ENCODE data around the gene CSMD2. TPM values are rescaled to one million over a fixed set of nuclear protein-coding genes. Genes with fewer than 3 reads are reported as not detected.

CSMD2 gene
- total and polyA plus RNA-seq, 2 of the 4 experiments (the other 2 are of a cell fraction) = under 0.01 to 0.36 TPM

DNA sequence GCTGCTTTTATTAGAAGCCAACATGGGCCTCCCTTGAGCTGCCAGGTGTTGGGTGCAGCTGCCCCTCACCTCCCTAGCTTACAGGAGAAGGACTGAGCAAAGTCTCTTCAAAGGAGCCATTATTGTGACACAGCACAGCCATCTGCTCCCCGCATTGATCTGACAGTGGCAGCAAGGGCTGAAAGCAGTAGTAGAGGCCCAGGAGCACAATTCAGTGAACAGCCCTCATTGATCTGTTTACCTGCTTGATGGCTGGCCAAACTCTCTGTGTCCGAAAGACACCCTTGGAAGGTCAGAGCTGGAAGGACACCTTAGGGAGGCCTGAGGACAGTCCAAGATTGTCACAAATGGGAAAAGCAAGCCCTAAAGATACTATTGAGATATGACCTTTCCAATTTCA lies 286.6 kb downstream of the CSMD2 start:
- Histone ChIP-seq H2BK20ac (ENCODE audit: low read depth, low read length) (no peak overlapping the region), H2BK15ac (ENCODE audit: low read depth, low read length) (no peak overlapping the region), H3K14ac (replicated peaks; ENCODE audit: low read depth, low read length) (no peak overlapping the region), H3K4me1 (ENCODE audit: control insufficient read depth, insufficient read depth, low read length) (no peaks in the 10 kb centered on the region), H3K18ac (ENCODE audit: low read depth, low read length) (no peak overlapping the region), H3K79me1 (ENCODE audit: low read depth in 1 of 2, low read length in 2 of 2) (no peaks in the 10 kb centered on the region), H3K27ac (ENCODE audit: insufficient read depth, low read length) (no peak overlapping the region), H3K56ac (ENCODE audit: extremely low read depth, insufficient read depth, low read length) (no peak overlapping the region), H2BK5ac (ENCODE audit: low read depth, low read length, poor library complexity, severe bottlenecking) (no peak overlapping the region), H4K20me1 (ENCODE audit: insufficient read depth, low read length) (no peaks in the 10 kb centered on the region), H3K4me2 (ENCODE audit: low read depth, low read length) (no peak overlapping the region), H3K9ac (ENCODE audit: low read depth, low read length) (no peak overlapping the region), H2BK120ac (ENCODE audit: low read depth, low read length) (no peak overlapping the region), H3K23ac (ENCODE audit: low read depth, low read length) (no peak overlapping the region), H3K36me3 (ENCODE audit: control insufficient read depth, insufficient read depth, low read length) (no peaks in the 10 kb centered on the region), H2AK5ac (ENCODE audit: low read depth, low read length) (no peak overlapping the region), H4K91ac (ENCODE audit: insufficient read depth, low read depth, low read length) (no peak overlapping the region), H3K9me1 (ENCODE audit: insufficient read depth, low read length) (no peaks in the 10 kb centered on the region), H3K4me3 (ENCODE audit: insufficient read depth, low read depth, low read length) (no peak overlapping the region), H2AK9ac (replicated peaks; ENCODE audit: low read depth, low read length, poor library complexity) (no peak overlapping the region), H2AFZ (replicated peaks; ENCODE audit: low read length, poor library complexity) (no peak overlapping the region), H4K8ac (ENCODE audit: low read depth in 2 of 2, low read length in 2 of 2) (no peak overlapping the region), H3K27me3 (ENCODE audit: control insufficient read depth, insufficient read depth, low read length) (no peaks in the 10 kb centered on the region), H3K9me3 (ENCODE audit: control insufficient read depth, insufficient read depth, low read length) (peaks cover 17% of the 10 kb centered on the region), H4K5ac (ENCODE audit: low read depth, low read length) (no peak overlapping the region), H3K4ac (ENCODE audit: low read depth, low read length) (no peak overlapping the region)
- 60% methylated on average over 1 of the region's 2 CpGs; no CpG with 5 or more reads in 1 of the 2 experiments for WGBS, 2 experiments (ENCODE audit: extremely low coverage in 2 of 2, insufficient read length in 1 of 2)
- ChIA-PET POLR2A (ENCODE audit: unreplicated experiment) (no interaction called here), CTCF (no interaction called here)
- dilution Hi-C loops (cut with HindIII; ENCODE audit: low sequenced_read_pairs, unreplicated experiment) (no loop called here), intact Hi-C loops (cut with micrococcal nuclease) (no loop called here), in situ Hi-C loops (cut with MboI; ENCODE audit: low sequenced_read_pairs) (no loop called here)
- ATAC-seq (ENCODE audit: low read depth) (no peak), DNase-seq (no peak)
- TF ChIP-seq RCOR1 (IDR thresholded peaks at IDR 0.05; ENCODE audit: insufficient replicate concordance, low read length) (no peak), CHD1 (IDR thresholded peaks at IDR 0.05; ENCODE audit: low read depth, low read length) (no peak), FOS (IDR thresholded peaks at IDR 0.05; ENCODE audit: low read depth, low read length) (no peak), RFX5 (IDR thresholded peaks at IDR 0.05; ENCODE audit: low read depth, low read length) (no peak), BHLHE40 (IDR thresholded peaks at IDR 0.05; ENCODE audit: low read depth, low read length) (no peak), CEBPB (IDR thresholded peaks at IDR 0.05; ENCODE audit: low read depth, low read length) (no peak), POLR2A (IDR thresholded peaks at IDR 0.05; ENCODE audit: low read depth, low read length) (no peak)
- TF ChIP-seq, protein P1, sequence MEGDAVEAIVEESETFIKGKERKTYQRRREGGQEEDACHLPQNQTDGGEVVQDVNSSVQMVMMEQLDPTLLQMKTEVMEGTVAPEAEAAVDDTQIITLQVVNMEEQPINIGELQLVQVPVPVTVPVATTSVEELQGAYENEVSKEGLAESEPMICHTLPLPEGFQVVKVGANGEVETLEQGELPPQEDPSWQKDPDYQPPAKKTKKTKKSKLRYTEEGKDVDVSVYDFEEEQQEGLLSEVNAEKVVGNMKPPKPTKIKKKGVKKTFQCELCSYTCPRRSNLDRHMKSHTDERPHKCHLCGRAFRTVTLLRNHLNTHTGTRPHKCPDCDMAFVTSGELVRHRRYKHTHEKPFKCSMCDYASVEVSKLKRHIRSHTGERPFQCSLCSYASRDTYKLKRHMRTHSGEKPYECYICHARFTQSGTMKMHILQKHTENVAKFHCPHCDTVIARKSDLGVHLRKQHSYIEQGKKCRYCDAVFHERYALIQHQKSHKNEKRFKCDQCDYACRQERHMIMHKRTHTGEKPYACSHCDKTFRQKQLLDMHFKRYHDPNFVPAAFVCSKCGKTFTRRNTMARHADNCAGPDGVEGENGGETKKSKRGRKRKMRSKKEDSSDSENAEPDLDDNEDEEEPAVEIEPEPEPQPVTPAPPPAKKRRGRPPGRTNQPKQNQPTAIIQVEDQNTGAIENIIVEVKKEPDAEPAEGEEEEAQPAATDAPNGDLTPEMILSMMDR (conservative IDR thresholded peaks at IDR 0.05; ENCODE audit: low read depth, low read length) = no peak
- TF ChIP-seq, protein P2, sequence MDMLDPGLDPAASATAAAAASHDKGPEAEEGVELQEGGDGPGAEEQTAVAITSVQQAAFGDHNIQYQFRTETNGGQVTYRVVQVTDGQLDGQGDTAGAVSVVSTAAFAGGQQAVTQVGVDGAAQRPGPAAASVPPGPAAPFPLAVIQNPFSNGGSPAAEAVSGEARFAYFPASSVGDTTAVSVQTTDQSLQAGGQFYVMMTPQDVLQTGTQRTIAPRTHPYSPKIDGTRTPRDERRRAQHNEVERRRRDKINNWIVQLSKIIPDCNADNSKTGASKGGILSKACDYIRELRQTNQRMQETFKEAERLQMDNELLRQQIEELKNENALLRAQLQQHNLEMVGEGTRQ (IDR thresholded peaks at IDR 0.05; ENCODE audit: low read depth, low read length) = no peak
- no TSS peak for BruUV-seq (replicated peaks)
